AML-193 (cell line): Measurements from ENCODE around the gene CD151.
A peak's percentile ranks its signal among the peaks of the same experiment; 100 is the strongest.

Experiments used
- DNase-seq, 2 experiments: peaks; one replicate each; lab custom pipeline; 2025; lab: John Stamatoyannopoulos, UW

The CD151 gene

DNA sequence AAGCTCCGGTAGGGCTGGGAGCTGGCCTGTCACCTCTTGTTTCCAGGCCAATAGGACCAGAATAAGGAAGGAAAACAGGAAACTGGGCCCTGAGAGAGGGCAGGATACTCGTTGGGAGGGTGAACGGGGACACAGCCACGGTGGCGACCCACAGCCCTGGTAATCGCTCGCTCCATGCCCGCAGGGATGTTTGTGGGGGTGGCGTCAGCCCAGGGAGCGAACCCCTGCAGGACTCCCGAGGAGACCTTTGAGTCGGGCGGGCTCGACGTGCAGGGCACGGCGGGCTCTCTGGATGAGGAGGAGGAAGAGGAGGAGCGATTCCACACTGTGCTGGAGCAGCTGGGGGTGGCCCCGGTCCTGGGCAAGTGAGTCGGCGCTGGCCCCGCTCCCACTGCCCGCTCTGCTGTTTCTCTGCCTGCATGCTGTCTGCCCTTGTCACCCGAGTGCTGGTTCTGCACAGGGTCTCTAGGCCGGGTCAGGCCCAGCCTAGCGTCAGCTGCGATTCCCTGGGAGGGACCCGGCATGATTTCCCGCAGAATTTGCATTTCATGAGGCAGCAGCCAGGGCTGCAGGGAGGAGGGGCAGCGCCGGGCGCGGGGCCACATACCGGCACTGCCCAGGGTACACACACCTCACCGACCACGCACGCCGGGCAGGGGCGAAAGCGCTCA, 3.4 kb upstream of the CD151 start:
- DNase-seq = no peak

DNA sequence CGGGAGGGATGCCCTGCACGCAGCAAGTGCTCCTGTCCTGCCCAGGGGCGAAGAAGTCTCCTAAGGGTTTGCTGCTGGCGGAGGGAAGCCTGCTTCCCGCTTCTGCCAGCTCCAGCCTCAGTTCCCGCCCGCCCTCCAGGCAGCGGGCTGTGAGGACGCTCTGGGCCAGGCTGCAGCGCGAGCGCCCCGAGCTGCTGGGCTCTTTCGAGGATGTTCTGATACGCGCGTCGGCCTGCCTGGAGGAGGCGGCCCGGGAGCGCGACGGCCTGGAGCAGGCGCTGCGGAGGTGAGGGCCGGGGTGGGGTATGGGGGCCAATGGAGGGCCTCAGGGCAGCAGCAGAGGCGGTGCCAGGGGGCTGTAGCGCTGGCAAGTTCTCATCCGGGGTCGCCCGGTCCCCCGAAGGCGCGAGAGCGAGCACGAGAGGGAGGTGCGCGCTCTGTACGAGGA, 2.9 kb upstream of the CD151 start:
- no peak for DNase-seq

DNA sequence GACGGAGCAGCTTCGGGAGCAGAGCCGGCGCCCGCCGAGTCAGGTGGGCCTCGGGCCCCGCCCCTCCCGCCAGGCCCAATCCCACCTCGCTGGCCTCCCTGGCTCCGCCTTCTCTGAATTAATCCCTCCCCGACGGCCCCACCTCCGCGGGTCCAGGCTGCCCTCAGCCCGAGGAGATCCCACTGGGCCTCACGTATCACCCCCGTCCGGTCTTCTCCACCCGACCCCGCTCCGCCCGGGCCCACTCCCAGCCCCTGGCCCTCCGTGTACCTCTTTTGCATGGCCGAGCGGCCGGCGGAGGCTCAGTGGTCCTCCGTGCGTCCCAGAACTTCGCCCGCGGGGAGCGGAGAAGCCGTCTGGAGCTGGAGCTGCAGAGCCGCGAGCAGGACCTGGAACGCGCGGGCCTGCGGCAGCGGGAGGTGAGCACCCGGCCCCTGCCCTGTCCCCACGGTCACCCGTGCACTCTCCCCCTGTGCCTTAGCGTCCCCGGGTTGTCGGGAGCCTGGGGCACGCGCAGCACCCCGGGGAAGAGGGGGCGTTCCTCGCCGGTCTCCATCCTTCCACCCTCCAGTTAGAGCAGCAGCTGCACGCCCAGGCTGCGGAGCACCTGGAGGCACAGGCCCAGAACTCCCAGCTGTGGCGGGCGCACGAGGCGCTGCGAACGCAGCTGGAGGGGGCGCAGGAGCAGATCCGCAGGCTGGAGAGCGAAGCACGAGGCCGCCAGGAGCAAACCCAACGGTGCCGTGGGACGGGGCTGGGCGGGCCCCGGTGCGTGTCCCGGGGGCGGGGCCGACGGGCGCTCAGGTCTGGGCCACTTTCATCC, 2.2 kb upstream of the CD151 start:
- DNase-seq = no peak

DNA sequence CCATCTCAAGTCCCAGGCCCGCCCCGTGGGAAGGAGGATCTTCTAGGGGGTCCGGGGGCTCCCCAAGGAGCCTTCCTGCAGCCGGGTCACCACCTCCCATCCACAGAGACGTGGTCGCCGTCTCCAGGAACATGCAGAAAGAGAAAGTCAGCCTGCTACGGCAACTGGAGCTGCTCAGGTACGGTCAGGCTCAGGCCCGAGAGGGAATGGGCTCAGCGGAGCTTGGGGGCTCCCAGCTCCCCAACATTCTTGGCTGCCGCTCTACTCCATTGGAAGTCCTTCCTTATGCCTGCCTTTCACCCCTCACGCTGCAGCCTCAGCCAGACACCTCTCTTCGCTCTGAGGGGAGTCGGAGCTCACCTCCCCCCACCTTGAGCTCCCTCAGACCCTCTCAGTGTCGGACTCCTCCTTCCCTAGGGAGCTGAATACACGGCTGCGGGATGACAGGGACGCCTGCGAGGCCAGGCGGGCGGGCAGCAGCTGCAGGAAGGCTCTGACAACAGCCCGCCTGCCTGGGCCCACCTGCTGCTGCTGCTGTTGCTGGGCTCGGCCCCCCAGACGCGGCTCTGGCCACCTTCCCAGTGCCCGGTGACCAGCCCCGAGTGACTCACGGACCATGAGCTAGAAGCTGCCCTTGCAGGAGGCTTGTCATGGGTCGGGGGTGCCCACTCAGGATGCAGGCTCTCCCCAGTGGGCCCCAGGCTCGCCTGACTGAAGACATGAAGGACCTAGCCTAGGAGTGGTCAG, 1.5 kb upstream of the CD151 start:
- DNase-seq = no peak

DNA sequence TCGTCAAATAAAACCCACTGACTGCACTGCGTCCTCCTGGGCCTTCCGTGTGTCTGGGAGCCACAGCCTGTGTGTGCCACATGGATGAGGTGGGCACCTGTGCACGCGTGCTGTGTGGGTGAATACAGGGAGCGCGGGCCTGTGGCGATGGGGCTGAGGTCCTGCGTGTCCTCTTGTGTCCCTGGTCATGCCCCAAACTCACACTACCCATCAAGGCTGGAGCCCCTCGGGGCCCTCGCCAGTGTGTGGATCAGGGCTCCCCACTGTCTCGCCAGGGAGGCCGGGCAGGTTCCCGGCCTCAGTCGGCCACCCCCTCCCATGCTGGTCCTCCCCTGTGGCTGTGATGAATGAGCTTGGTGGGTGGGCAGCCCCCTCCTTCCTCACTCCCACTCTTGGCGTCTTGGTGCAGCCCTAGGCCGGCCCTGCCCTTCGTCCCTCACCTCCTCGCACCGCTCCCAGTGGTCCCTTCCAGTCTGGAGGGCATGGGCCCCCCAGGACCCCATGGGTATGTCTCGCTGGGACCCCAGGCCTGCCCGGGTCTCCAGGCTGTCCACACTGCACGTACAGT, 707 bp upstream of the CD151 start:
- no peak for DNase-seq

DNA sequence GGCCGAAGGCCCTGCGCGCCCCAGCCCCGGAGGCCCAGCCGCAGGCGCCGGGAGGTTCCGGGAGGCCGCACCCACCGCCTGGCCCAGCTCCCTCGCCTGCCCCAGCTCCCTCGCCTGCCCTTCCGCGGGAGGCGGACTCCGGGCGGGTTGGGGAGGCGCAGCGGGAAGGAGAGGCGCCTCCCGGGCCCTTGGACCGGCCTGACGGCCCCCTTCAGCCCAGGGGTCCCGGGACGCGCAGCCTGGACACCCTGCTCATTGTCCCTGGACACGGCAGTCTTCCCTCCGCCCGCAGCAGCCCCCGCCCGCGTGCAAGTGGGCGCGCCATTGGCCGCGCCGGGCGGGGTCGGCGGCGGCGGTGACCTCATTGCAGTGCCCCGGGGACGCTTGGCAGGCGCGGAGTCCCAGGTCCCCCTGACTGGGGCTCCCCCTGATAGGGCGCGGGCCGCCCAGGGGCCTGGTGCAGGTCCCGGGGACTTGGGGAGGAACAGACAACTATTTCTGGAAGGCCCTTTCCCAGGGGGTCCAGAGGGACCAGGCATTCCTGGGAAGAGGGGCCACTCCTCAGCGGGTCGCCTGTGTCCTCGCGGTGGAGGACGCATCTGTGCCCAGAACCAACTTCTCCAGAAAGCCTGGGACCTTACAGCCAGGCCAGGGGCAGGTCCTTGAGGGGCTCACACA, 501 bp downstream of the CD151 start:
- peak in 1 of 2 experiments; percentile 30 for DNase-seq

DNA sequence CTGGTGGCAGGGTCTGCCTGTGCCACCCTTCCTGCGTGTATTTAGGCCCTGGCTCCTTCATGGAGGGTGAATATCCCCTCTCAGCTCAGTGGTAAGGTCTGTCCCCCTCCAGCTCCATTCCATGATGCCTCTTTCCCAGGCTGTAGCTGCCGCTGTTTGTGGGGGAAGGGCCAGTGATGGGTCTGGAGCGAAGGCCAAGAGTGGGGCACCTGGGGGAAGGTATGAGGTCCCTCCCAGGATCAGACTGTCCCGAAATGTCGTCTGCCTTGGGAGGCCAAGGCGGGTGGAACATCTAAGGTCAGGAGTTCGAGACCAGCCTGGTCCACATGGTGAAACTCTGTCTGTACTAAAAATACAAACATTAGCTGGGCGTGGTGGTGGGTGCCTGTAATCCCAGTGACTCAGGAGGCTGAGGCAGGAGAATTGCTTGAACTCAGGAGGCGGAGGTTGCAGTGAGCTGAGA, 1.1 kb downstream of the CD151 start:
- DNase-seq = no peak

DNA sequence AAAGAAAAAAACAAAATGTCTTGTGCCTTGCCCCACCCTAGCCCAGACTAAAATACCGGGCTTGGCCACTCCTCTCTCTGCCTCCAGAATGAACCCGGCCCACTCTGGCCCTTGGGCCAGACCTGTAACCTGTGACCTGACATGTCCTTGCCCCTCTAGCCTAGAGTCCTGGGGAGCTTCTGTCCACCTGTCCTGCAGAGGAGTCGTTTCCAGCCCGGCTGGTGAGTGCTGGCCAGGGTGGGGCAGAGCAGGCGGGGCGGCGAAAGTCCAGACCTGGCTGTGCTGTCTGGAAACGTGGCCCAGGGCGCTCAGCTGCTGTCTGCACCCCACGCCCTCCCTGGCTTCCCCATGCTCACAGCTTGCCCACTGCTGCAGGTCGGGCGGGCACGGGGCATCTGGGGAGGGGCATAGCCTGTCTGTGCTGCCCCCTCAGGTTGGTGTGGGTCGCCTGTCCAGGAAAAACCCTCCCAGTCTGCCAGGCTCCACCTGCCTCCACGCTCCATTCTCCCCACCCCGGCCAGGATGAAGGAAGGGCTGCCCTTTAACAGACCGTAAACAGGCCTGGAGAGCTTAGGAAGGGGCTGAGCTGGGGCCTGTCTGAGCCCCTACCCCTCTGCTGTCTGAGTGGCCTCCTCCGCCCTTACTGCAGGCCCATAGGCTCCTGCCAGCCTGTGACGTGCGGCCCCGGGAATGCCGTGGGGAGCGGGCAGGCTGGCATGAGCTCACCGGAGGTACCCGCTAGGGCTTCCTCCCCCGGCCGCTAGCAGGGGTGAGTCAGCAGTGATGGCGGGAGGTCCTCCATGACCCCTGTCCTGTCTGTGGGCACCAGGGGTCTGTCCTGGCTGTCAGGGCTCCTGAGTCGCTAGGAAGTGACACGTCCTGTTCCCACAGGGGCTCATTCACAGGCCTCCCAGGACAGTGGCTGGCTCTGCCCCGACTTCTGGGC, 1.9 kb downstream of the CD151 start:
- peak; percentile 19 to 23 for DNase-seq

DNA sequence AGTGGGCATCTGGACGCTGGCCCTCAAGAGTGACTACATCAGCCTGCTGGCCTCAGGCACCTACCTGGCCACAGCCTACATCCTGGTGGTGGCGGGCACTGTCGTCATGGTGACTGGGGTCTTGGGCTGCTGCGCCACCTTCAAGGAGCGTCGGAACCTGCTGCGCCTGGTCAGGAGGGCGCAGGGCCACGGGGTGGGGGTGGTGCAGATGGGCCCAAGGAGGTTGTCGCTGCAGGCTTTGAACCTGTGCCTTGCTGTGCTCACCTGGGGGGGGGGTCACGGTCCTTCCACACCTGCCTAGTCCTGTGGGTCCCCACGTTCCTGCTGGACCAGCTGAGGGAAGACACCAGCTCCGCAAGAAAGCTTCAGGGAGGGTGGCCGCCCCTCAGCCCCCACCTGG, 3.5 kb downstream of the CD151 start:
- no peak for DNase-seq

DNA sequence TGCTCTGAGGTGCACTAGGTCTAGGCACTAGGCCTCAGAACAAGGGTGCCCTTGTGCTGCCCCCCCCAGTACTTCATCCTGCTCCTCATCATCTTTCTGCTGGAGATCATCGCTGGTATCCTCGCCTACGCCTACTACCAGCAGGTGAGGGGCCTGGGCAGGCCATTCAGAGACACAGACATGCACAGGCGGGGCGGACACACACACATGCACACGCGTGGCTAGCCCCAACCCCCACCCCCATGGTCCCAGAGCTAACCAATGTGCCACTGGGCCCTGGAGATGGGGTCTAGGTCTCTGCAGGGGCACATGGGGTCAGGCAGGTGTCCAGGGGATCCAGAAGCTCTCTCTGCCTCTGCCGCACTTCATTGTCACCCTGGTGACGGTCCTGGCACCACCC, 3.9 kb downstream of the CD151 start:
- no peak for DNase-seq

DNA sequence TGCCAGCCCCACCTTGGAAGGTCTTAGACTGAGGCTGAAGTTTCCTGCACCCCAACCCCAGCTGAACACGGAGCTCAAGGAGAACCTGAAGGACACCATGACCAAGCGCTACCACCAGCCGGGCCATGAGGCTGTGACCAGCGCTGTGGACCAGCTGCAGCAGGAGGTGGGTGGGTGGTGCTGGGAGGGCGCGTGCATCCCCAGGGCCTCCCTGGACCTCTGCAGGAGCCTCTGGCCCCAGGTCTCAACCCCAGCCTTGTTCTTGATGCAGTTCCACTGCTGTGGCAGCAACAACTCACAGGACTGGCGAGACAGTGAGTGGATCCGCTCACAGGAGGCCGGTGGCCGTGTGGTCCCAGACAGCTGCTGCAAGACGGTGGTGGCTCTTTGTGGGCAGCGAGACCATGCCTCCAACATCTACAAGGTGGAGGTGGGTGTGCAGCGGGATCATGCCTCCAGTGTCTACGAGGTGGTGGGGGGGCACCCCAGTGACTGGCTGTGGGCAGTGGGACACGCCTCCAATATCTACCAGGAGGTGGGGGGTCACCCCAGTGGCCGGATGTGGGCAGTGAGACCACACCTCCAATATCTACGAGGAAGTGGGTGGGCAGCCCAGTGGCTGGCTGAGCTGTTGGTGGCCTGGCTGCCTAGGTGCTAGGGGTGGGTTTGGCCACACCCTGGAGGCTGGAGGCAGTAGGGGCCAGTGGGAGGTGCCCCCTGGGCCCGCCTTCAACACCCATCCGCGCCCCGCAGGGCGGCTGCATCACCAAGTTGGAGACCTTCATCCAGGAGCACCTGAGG, 4.6 kb downstream of the CD151 start:
- DNase-seq = no peak

DNA sequence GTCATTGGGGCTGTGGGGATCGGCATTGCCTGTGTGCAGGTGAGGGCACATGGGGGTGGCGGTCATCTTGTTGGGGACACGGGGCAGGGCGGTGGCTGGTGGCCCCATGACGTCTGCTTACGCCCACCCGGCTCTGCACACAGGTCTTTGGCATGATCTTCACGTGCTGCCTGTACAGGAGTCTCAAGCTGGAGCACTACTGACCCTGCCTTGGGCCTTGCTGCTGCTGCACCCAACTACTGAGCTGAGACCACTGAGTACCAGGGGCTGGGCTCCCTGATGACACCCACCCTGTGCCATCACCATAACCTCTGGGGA, 5.2 kb downstream of the CD151 start:
- DNase-seq = no peak

DNA sequence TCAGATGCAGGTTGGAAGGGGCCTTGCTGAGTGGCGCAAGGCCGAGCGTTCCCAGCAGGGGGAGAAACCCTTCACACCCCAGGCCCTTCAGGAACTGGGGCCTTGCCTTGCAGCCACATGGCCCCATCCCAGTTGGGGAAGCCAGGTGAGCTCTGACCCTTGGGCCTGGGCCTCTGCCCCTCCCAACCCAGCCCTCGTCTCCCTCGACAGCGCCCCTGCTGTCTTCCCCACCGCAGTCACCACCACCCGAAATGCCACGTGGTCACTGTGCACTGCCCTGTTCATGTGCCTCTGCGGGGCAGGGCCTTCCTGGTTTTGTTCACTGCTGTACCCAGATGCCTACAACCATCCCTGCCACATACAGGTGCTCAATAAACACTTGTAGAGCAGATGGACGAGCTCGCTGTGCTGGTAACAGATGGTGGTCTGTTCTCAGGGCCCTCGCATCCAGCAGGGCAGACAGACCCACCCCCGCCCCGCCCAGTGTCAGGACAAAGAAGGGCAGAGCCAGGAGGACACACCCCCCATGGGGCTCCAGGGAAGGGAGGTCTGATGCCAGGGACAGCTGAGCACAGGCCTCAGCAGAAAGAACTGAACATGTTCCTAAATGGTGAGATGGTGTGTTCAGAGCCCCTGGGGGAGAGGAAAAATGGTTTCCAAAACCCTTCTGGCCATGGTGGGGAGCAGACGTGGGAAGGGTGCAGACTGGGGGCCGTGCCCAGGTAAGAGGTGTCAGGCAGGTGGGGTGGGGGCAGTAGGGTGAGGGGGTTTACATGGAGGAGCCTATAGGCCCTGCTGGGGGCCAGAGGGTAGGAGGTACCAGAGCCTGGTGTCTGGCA, 5.9 kb downstream of the CD151 start:
- DNase-seq = no peak

DNA sequence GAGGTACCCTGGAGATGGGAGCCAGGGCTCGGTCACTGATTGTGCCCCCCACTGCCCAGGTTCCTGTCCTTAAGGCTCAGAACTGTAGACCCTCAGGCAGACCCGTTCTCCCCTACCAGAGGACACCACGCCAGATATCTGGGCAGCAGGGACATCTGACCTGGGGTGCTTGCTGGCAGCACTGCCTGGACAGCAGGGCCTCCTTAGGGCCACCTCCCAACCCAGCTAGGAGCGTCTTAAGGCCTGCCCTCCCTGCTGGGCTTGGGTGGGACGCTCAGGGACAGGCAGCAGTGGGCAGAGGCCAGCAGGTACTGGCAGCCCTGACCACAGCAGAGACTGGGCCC, 6.5 kb downstream of the CD151 start:
- DNase-seq = no peak

DNA sequence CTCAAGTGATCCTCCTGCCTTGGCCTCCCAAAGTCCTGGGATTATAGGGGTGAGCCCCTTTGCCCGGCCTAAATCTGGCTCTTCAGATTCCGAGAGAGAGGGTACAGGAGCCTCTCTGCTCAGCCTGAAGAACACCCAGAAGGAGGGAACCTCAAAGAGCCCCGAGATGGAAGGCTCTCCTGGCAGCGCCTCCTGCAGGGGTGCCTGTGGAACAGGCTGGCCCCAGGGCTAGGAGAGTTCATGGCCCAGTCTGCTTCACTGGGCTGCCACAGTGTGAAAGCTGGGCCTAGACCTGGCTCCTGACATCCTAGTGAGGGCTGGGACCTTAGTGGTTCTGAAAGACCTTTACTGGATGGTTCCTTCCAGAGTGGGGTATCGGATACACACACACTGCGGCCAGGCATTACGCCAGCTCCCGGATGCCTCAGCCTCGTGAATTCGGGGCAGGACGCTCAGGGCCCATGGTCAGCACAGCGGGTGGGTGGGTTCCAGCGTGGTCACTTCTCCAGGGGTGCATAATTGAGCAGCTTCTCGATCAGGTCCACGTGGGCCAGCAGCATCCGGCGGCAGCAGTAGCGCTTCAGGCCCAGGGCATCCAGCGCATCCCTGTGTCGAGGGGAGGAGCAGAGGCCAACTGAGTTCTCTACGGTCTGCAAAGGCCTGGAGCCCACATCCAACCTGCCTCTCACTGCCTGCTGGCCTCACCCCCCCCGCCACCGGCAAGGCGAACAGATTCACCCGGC, 7.3 kb downstream of the CD151 start:
- peak; percentile 19 to 28 for DNase-seq

DNA sequence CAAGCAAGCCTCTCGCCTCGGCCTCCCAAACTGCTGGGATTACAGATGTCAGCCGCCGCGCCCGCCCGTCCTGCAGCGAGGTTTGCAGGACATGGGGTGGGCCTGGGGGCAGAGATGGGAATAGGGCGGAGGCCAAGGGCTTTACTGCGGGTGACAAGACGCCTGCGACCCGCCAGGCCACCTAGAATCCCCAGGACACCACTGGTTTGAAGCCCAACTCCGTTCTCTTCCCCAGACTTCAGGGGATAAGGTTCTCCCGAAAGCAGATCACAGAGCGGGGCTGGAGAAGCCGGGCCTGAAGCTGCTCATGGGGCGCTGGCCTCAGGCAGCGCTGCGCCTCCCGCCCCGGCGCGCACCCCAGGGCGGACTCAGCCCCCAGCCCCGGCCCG, 9.2 kb downstream of the CD151 start:
- no peak for DNase-seq

DNA sequence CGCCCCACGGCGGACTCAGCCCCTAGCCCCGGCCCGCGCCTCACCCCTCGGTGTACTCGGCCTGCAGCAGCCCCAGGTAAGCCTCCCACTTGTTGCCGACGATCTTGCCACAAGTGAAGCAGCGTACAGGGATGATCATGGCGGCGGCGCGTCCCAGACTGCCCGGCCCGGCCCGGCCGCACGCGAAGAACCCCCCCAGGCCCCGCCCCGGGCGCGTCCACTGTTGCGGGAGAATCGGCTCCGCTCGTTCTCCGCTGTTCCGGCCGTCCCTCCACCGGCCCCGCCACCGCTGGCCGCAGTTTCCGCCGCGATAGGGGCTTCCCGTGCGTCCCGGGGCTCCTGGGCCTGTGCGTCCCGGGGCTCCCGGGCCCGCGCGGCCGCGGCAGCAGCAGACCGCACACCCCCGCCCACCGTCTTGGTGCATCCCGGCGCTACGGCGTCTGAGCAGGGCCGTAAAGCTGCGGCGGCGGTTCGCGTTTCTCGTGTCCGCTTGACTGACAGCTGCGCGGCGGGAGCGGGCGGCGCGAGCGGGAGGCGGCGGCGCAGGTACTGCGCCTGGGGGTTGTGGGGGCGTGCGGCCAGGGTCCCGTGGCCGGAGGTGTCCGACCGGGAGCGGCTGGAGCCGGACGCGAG, 9.7 kb downstream of the CD151 start, which contains the start of the genes POLR2L and TSPAN4:
POLR2L (minus strand) TSS at position 160 of the 633 bp plus-strand sequence; CDS start at position 139, 21 bp downstream.
TSPAN4 (plus strand) TSS at position 483 of the 633 bp plus-strand sequence. CDS start 7,453 bp downstream, outside the sequence.
- peak; percentile 69 for DNase-seq
